HG03108 (cell line): Measurements from ENCODE around the gene MAGI3.
"Not testable (repeated sequence)": the region's sequence is repeated elsewhere in the genome, so short reads cannot be mapped to it uniquely, and the experiment has no call there.

Experiments used
- ATAC-seq: cut with Tn5 transposase; IDR thresholded peaks from one replicate; pipeline ENCODE4 v1.9.1; 2021; ENCODE audit warnings: moderate library complexity; ENCODE audit not compliant: unreplicated experiment

MAGI3 gene

GRCh38 chr1:113396585-113396984 is 6.3 kb downstream of the MAGI3 start:
- no peak for ATAC-seq

GRCh38 chr1:113399062-113399583 is 8.8 kb downstream of the MAGI3 start:
- no peak for ATAC-seq

- ATAC-seq: no peak
These were observed 10.8 kb downstream of the MAGI3 start for GRCh38 chr1:113401067-113401466.

DNA sequence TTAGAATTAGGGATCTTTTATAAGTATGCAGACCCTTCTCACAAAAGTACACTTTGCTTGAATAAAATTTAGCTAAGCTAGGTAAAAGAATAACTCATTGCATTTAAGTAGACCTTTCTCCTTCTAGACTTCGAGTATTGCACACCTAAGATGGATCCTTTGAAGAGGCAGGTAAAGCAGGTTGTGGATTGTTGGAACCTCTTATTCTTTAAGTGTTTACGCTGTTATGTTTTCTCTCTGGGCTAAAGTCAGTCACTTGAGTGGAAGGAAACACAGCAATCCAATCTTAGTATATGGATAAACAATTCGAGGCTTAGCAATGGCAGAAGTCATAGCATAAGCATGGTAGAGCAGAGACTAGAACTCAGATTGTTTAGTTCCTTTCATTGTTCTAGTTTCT is 11.4 kb downstream of the MAGI3 start:
- no peak for ATAC-seq

DNA sequence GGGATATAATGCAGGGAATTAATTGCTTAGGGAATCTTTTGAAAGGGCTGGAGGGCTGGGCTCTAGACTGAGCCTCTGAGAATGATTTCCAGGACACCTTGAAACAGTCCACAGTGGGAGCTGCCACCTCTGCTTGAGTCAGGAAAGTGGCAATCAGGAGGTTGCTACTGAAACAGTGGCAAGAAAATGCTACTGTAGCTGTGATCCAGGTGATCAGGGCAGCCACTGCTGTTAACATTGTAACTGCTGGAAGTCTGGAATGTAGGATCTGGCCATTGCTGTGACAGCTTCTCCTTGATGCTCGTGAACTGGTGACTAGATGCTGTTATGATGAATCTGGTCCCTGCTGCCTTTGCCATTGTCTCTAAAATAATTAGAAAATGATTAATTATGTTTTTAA is 12.8 kb downstream of the MAGI3 start:
- no peak for ATAC-seq

DNA sequence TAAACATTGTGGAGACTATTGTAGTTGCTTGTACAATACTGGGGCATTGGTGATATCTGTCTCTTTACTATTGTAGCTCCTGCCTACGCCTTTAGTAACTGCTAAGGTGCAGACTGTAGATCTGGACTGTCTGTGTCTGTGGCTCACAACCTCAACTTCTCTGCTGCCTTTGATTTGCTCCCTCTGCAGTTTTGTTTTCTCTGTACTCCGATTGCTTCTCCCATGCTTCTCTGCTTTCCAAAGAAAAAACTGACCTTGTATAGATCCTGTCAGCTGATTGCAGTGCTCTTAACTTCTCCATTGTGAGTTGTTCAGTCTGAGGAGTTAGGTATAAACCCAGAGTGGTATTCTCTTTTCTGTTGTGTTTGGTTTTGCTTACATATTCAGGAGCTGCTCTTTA is 15.3 kb downstream of the MAGI3 start:
- no peak for ATAC-seq

GRCh38 chr1:113406149-113406548 is 15.8 kb downstream of the MAGI3 start:
- not testable (repeated sequence) for ATAC-seq

DNA sequence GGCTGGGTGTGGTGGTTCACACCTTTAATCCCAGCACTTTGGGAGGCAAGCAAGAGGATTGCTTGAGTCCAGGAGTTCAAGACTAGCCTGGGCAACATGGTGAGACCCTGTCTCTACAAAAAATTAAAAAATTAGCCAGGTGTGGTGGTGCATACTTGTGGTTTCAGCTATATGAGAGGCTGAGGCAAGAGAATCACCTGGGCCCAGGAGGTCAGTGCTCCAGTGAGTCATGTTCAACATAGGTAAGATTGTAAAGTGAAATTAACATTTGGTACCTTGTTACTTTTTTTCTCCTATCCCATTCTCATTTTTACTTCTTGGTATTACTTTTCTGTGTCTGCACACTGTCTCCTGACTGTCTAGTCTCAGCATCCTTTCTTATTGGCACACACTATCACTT is 19.0 kb downstream of the MAGI3 start:
- ATAC-seq: no peak

GRCh38 chr1:113412020-113412419 is 21.7 kb downstream of the MAGI3 start:
- not testable (repeated sequence) for ATAC-seq

DNA sequence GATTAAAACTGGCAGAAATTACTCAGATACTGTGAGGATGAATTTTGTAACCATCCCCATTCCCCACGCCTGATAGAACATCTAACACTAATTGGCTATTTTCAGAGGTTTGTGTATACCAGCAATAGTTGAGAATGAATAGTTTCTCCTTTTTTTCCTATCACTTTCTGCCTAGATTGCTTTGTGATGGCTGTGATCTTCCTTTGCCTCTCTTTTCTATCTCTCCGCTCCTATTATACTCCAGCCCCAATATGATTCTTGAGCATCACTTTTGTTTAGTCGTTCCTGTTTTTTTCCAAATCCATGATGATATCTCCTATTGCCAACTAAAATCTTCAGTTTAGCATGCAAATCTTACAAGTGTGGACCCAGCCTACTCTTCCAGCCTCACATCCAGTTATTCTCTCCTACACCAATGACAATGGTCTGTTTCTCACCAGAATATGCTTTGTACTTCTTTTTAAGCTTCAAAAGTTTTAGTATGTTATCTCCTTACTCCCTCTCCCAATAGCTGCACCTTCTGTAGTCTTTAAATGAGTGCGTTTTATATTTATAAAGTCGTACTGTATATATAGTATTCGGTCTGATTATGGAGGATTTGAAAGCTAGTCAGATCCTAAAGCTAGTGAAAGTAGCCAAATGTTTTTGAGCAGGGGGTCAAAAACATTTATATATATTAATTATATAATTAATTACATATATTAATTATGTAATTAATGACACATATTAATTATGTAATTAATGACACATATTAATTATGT is 25.2 kb downstream of the MAGI3 start:
- no peak for ATAC-seq

DNA sequence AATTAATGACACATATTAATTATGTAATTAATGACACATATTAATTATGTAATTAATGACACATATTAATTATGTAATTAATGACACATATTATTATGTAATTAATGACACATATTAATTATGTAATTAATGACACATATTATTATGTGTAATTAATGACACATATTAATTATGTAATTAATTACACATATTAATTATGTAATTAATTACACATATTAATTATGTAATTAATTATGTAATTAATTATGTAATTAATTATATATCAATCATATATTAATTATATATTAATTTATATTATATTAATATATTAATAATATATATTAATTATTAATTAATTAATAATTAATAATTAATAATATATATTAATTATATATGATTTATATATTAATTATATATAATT is 25.8 kb downstream of the MAGI3 start:
- not testable (repeated sequence) for ATAC-seq

DNA sequence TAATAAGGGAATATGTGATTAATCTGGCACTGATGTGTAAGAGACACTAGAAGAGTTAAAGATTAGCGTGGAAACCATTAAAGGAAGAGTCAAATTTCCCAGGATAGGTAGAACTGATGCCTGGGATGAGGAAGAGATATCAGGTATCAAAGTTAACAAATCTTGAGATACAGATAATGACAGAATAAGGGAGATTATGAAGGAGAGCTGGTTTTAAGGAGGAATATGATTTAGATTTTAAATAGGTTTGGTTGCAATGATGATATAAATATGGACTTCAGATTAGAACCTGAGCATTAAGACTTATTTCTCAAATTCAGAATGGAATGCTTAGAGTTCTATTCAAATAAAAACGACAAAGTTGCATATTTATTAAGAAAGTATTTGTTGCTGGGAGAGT is 26.2 kb downstream of the MAGI3 start:
- ATAC-seq: no peak

GRCh38 chr1:113422315-113423068 is 32.2 kb downstream of the MAGI3 start:
- ATAC-seq: no peak

DNA sequence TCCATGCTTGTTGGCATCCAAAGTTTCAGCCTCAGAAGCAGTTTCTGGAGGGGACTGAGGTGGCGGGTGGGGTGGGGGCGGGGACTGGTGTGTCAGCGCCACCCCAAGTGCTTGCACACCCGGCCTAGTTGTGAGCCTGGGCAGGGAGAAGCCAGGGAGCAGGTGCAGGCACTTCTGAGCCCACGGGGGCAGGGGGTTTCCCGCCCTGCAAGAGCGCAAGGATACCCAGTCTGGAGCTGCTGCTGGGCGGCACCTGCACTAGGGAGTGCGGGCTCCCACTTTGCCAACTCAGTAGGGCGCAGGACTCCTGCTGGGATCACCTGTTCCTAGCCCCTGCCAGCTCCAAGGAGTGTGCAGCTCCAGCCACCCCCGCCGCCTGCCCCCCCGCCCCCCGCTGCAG is 33.5 kb downstream of the MAGI3 start:
- ATAC-seq: no peak

DNA sequence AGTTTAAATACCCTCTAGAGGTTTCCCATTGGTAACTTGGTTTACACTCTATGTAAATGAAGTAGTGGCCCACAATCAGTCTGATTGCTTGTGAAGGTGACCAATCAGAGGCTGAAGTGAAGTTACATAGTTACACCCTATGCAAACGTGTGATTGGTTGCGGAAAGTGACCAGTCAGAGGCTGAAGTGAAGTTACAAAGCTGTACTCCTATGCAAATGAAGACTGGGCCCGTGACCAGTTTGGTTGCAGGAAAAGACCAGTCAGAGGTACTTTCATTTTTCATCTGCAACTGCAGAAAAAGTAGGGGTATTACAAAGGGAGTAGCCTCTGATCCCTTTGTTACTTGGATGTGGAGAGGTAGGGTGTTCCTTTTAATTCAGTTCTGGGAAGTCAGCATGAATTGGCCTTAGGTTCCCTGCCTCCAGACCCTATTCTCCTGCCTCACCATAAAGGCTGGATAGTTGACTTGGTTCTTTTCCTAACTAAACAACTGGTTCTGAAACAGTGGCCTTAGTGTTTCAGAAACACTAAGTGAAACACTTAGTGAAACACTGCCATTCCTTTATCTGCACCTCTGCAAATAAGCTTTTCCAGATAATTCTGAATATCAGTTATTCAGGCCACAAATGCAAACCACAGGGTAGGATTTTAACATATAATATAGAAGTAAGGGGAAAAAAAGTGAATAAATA is 39.3 kb downstream of the MAGI3 start:
- no peak for ATAC-seq

- ATAC-seq: no peak
These were observed 42.9 kb downstream of the MAGI3 start for GRCh38 chr1:113433184-113433583.

- ATAC-seq: no peak
These were observed 44.0 kb downstream of the MAGI3 start for GRCh38 chr1:113434081-113434873.

GRCh38 chr1:113434874-113435175 is 44.5 kb downstream of the MAGI3 start:
- ATAC-seq: no peak

GRCh38 chr1:113437554-113438341 is 47.4 kb downstream of the MAGI3 start:
- no peak for ATAC-seq
